ENCODE measurements around the gene SIRPG. TPM values are rescaled to one million over a fixed set of nuclear protein-coding genes. Genes with fewer than 3 reads are reported as not detected.

Gene SIRPG
- total and polyA plus RNA-seq, 2 of the 8 experiments (the other 6 are each of a cell fraction or from before 2014, with no cell fraction given) = 0.08 TPM; not detected in 1

- TF ChIP-seq CHD7 (IDR thresholded peaks at IDR 0.05; ENCODE audit: insufficient replicate concordance, low read length) = no peak
- no peak for TF ChIP-seq SIRT6 (IDR thresholded peaks at IDR 0.05; ENCODE audit: low read length)
- no peak for TF ChIP-seq RFX5 (IDR thresholded peaks at IDR 0.05; ENCODE audit: borderline replicate concordance, low read depth, low read length)
- TF ChIP-seq SP4 (IDR thresholded peaks at IDR 0.05; ENCODE audit: low read length) = no peak
- TF ChIP-seq ATF3 (IDR thresholded peaks at IDR 0.05; ENCODE audit: insufficient read depth, low read depth, low read length) = no peak
- TF ChIP-seq EZH2 (IDR thresholded peaks at IDR 0.05; ENCODE audit: low read depth, low read length, severe bottlenecking) = no peak
- no peak for TF ChIP-seq CBX5 (IDR thresholded peaks at IDR 0.05; ENCODE audit: low read depth, low read length)
- no peak for TF ChIP-seq HDAC2 (IDR thresholded peaks at IDR 0.05; ENCODE audit: borderline replicate concordance in 1 of 2, low read depth in 2 of 2, low read length in 2 of 2)
- TF ChIP-seq CHD2 (IDR thresholded peaks at IDR 0.05; ENCODE audit: low read length) = no peak
- TF ChIP-seq TBP (IDR thresholded peaks at IDR 0.05; ENCODE audit: low read depth, low read length) = no peak
- no peak for TF ChIP-seq CEBPB (IDR thresholded peaks at IDR 0.05; ENCODE audit: low read depth, low read length)
- no peak for TF ChIP-seq SAP30 (IDR thresholded peaks at IDR 0.05; ENCODE audit: insufficient read depth, insufficient replicate concordance, low read length)
These were observed 9.5 kb downstream of the SIRPG start (continued) for GRCh38 chr20:1648101-1648500.
